ENCODE results near the gene TAS2R60.
"Not testable (repeated sequence)": the region's sequence is repeated elsewhere in the genome, so short reads cannot be mapped to it uniquely, and the experiment has no call there.

TAS2R60 gene

GRCh38 chr7:143411976-143412708 is 31.1 kb upstream of the TAS2R60 start:
- no peak for DNase-seq (ENCODE audit: low read depth)

- DNase-seq (ENCODE audit: low read depth), result no peak
Measured at GRCh38 chr7:143413123-143413522, 30.1 kb upstream of the TAS2R60 start.

DNA sequence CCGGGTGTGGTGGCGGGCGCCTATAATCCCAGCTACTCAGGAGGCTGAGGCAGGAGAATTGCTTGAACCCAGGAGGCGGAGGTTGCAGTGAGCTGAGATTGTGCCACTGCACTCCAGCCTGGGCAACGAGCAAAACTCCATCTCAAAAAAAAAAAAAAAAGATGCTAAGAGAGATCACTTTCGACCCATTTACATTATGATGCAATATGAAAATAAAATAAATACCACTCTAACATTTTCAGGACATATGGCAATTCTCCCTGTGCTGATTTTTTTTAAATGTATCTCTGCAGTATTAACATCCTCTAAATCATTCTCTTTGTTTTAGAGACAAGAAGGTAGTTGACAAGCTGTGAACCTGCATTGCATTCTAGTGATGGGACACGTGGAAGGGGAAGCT is 28.0 kb upstream of the TAS2R60 start:
- not testable (repeated sequence) for DNase-seq (ENCODE audit: low read depth)

GRCh38 chr7:143415742-143416397 is 27.4 kb upstream of the TAS2R60 start:
- no peak for DNase-seq (ENCODE audit: low read depth)

DNA sequence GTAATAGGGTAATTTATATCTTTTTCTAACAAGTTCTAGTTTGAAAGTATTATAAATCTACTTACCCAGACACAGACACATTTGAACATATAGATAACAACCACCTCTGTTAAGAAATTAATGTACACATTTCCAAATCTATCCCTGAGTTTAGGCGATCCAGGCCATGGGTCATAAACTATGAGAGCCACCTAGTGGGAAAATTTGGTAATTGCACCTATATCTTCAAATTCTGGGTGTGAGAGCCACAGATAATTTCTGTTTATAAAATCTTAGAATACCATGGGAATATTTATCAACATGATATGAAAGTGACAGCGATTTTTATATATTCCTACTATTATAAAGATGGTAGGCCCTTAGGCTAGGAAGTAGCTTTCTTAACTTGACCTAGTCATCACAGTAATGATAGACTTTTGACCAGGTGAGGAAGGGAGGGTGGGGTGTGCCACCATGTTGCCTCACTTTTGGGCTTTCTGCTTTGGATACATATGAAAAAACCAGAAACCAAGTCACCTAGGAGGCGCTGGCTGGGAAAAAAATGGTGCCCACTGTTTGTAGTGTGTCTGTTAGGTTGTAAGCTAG is 26.6 kb upstream of the TAS2R60 start:
- peak; percentile 60 for DNase-seq (ENCODE audit: low read depth)

GRCh38 chr7:143417734-143418383 is 25.4 kb upstream of the TAS2R60 start:
- DNase-seq (ENCODE audit: low read depth), result peak; percentile 45

- no peak for DNase-seq (ENCODE audit: low read depth)
Measured at GRCh38 chr7:143418681-143419458, 24.4 kb upstream of the TAS2R60 start.

DNA sequence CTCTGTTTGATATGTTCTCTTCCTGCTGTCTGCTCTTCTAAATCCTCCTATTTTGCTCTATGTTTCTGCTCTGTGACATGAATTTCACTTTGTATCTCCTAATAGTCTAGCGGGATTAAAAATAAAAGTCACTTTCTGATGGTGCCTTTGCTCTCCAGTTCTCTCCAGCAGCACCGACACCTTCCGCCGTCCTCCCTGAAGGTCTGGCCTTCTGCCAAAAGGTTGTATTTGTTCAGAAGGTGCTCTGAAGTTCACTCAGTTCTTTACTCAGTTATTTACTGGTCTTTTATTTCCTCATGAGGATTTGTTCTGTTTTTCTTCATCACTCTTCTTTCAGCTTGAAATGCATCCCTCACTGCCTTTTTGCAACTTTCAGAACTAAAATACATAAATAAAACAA is 23.4 kb upstream of the TAS2R60 start:
- no peak for DNase-seq (ENCODE audit: low read depth)

GRCh38 chr7:143420624-143421023 is 22.6 kb upstream of the TAS2R60 start:
- not testable (repeated sequence) for DNase-seq (ENCODE audit: low read depth)

DNA sequence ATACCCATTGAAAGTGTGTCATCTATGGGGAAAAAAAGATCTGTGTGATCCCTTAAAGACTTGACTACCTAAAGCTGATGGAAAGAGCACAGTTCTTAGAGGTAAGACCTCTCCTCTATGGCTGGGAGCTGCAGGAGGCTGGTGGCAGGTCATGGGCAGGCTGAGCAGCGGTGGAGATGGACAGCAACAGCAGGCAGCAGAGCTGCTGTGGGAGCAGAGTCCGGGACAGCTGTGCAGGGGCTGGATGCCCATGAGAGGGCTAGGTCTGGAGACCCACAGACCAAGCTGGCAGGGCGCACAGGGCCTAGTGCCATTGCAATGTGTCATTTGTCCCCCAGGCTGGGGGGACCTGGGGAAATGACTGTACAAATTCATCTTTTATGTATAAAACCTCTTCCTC is 21.2 kb upstream of the TAS2R60 start:
- no peak for DNase-seq (ENCODE audit: low read depth)

GRCh38 chr7:143424476-143424875 is 18.8 kb upstream of the TAS2R60 start:
- DNase-seq (ENCODE audit: low read depth), result not testable (repeated sequence)

- DNase-seq (ENCODE audit: low read depth), result no peak
Measured at GRCh38 chr7:143426479-143427142, 16.6 kb upstream of the TAS2R60 start.

DNA sequence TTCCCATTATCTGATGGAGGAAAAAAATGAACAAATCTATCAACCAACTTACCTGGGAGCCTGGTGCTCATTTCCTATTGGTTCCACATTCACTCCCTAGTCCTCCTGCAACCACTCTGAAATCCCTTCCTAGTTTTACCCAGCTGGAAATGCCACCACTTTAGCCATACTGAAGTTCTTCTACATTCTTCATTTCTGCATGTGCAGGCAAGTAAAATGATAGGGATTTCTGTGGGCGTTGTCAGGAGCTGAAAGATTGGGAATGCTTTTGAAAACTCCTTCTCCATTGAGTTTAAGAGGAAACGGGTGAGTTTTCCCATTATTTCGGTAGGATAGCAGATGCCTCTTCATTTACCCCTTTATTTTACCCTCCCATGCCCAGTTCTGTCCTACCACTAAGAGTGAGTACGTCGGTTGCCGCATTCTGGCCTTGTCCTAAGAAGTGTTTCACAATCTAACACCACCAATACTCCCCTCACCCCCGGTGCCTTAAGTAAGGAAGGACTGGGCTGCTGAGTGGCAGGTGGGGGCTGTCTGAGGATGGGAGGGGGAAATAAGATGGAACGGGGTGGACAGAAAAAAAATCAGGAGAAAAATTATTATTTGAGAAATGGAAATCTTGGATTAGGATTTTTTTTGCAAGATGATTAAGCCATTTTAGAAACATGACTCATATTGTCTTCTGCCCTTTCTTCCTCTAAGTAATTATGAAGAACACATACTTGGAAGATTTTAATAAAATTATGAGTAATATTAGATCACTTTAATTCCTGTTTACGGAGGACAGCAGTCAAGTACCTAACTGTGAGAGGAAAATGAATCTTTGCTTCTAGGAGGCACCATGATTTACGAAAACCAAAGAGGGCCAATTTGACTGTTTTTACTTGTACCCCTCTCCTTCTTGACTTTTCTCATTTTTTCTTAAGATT is 13.2 kb upstream of the TAS2R60 start:
- peak; percentile 43 for DNase-seq (ENCODE audit: low read depth)

- no peak for DNase-seq (ENCODE audit: low read depth)
Measured at GRCh38 chr7:143431109-143431508, 12.1 kb upstream of the TAS2R60 start.

GRCh38 chr7:143433759-143434158 is 9.5 kb upstream of the TAS2R60 start:
- DNase-seq (ENCODE audit: low read depth), result no peak

DNA sequence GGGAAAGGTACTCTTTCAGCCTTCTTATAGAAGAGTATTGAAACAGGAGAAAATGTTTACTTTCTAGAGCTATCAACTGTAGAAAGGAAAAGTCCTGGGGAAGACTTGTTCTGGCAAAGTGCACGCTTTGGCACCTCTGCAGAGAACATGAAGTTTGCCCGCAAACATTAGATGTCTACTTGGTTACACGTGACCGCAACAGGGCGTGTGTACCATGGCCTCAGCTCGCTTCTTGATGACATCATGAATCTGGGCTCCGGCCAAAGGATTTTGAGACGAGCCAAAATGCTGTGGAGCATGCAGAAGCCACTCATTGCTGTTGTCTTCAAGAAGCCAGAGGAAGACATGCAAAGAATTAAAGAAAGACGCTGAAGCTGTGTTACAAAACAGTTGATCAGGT is 8.6 kb upstream of the TAS2R60 start:
- DNase-seq (ENCODE audit: low read depth), result peak; percentile 87

GRCh38 chr7:143435266-143435665 is 8.0 kb upstream of the TAS2R60 start:
- DNase-seq (ENCODE audit: low read depth), result no peak

DNA sequence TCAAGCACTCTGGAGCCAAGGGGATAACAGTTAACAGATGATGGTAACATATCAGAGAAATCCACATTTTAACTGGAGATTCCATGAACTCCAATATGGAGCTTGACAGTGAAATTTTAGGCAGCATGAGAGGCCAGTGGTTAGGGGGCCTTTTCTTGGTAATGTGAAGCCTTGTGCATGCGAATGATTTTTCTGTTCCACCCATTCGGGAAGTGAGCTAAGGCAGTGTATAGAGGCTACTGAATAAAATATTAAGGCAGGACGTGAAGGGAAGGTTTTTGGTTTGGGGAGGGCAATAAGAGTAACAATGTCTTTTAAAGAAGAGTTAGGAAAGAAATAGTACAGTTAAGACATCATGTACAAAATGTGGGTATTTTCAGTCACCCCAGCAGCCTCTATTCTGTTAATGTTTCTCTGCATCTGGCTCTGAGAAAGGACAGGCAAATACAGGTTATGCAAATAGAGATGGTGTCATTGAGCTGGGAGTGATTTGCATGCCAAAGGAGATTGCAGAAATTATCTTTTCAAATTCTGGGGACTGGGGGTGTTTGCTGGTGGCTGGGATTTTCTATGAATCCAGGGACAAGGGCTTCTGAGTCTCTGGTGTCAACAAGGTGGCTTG is 6.8 kb upstream of the TAS2R60 start:
- no peak for DNase-seq (ENCODE audit: low read depth)

DNA sequence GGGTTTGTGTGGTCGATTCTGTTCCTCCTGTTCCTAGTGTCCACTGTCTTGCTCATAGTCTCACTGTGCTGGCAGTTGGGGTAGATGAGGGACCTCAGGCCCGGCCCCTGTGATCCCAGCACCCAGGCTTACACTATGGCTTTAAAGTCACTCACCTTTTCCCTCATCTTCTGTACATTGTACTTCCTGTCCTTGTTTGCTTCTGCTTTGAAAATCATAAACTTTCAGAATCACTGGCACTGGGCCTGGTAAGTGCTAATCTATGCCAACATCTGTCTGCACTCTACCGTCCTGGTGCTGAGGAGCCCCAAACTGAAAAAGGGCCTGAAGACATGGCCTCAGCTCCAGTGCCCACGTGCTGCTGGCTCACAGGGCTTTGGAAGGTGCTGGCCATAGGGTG is 5.7 kb upstream of the TAS2R60 start:
- DNase-seq (ENCODE audit: low read depth), result no peak

GRCh38 chr7:143439866-143440265 is 3.4 kb upstream of the TAS2R60 start:
- DNase-seq (ENCODE audit: low read depth), result no peak
